B cell (primary cell): Measurements from ENCODE around the gene BOK. TPM values are rescaled to one million over a fixed set of nuclear protein-coding genes. Genes with fewer than 3 reads are reported as not detected.

ENCODE experiments used
- ATAC-seq: fragments of 200-7000 bp; cut with Tn5 transposase; one replicate; pipeline ENCODE4 v1.10.0; 2021; ENCODE audit warnings: low read depth, mild to moderate bottlenecking, moderate number of reproducible peaks, moderate library complexity
- CTCF ChIA-PET: fragments of 350-600 bp; sonication (Branson Sonifier 250); formaldehyde crosslinking; loops from one replicate; lab custom pipeline; 2021; ENCODE audit warnings: antibody characterized with exemption, inconsistent platforms; lab: Charles Lee
- POLR2A ChIA-PET: fragments of 350-600 bp; sonication (Branson Sonifier 250); formaldehyde crosslinking; loops from one replicate; lab custom pipeline; 2021; ENCODE audit warnings: antibody characterized with exemption; lab: Charles Lee
- DNase-seq: peaks from one replicate; pipeline ENCODE4 v3.0.0; 2013
- H2AFZ ChIP-seq: 2 replicates; pipeline ENCODE4 v1.6.1; 2012; ENCODE audit warnings: mild to moderate bottlenecking, low read depth, low read length; ENCODE audit not compliant: insufficient read depth, poor library complexity, severe bottlenecking
- H3K27ac ChIP-seq, 2 donors: 1 replicate in 1 of 2; 2 replicates in 1 of 2; pipeline ENCODE4 v1.5.1; 2012 to 2013; ENCODE audit warnings: low read length in 2 of 2, mild to moderate bottlenecking in 2 of 2, moderate library complexity in 1 of 2
- H3K27me3 ChIP-seq, 4 experiments: fragments of 200-600 bp in 1 of 4; sonication (generic) in 1 of 4; replicated peaks in 1 of 4; 1 replicate in 2 of 4; 2 replicates in 2 of 4; pipeline versions ENCODE4 v1.6.1 to v1.7.0; 2013 to 2016; ENCODE audit warnings: low read length in 3 of 4, mild to moderate bottlenecking in 2 of 4, mixed read lengths in 1 of 4, moderate library complexity in 1 of 4; ENCODE audit not compliant: insufficient read depth in 4 of 4, control insufficient read depth in 3 of 4; ENCODE audit errors: control extremely low read depth in 1 of 4
- H3K36me3 ChIP-seq, 2 experiments: replicated peaks in 1 of 2; 1 replicate in 1 of 2; 2 replicates in 1 of 2; pipeline versions ENCODE4 v1.6.1 to v1.7.1; 2013; ENCODE audit warnings: low read length in 1 of 2; ENCODE audit not compliant: insufficient read depth in 2 of 2, control insufficient read depth in 1 of 2; ENCODE audit errors: control extremely low read depth in 1 of 2, extremely low read depth in 1 of 2
- H3K4me1 ChIP-seq, 2 donors: fragments of 200-600 bp in 1 of 2; sonication (generic) in 1 of 2; 1 replicate in 1 of 2; 2 replicates in 1 of 2; pipeline versions ENCODE4 v1.5.1 to v1.6.1; 2013 to 2017; ENCODE audit warnings: low read length in 2 of 2; ENCODE audit not compliant: control insufficient read depth in 2 of 2, insufficient read depth in 2 of 2
- H3K4me2 ChIP-seq: replicated peaks from 2 replicates; pipeline ENCODE3; 2012; ENCODE audit warnings: mild to moderate bottlenecking, low read depth, low read length; ENCODE audit not compliant: poor library complexity, severe bottlenecking
- H3K4me3 ChIP-seq, 5 experiments: fragments of 200-600 bp in 1 of 5; sonication (generic) in 1 of 5; 1 replicate in 3 of 5; 2 replicates in 2 of 5; pipeline versions ENCODE4 v1.5.1 to v1.7.0; 2011 to 2016; ENCODE audit warnings: low read length in 4 of 5, mild to moderate bottlenecking in 4 of 5, low read depth in 2 of 5, control low read depth in 1 of 5, moderate library complexity in 1 of 5; ENCODE audit not compliant: insufficient read depth in 1 of 5; ENCODE audit errors: control extremely low read depth in 1 of 5, extremely low read depth in 1 of 5
- H3K79me2 ChIP-seq: fragments of 200-600 bp; sonication (generic); one replicate; pipeline ENCODE4 v1.6.0; 2016; ENCODE audit warnings: low read length; ENCODE audit not compliant: control insufficient read depth, insufficient read depth
- H3K9ac ChIP-seq: fragments of 200-600 bp; sonication (generic); 2 replicates; pipeline ENCODE4 v1.6.1; 2017; ENCODE audit warnings: mild to moderate bottlenecking, low read length, moderate library complexity
- H3K9me3 ChIP-seq, 3 donors: one replicate each; pipeline versions ENCODE4 v1.6.1 to v1.7.1; 2013; ENCODE audit warnings: low read length in 2 of 3; ENCODE audit not compliant: control insufficient read depth in 2 of 3, insufficient read depth in 1 of 3; ENCODE audit errors: control extremely low read depth in 1 of 3
- H4K20me1 ChIP-seq: 2 replicates; pipeline ENCODE4 v1.6.0; 2012; ENCODE audit warnings: mild to moderate bottlenecking, low read length; ENCODE audit not compliant: insufficient read depth, control insufficient read depth, poor library complexity, severe bottlenecking
- H3K27ac Mint-ChIP-seq: one replicate; pipeline ENCODE4 v1.8.0; 2021; ENCODE audit warnings: mixed read lengths
- H3K27me3 Mint-ChIP-seq: one replicate; pipeline ENCODE4 v1.8.0; 2021; ENCODE audit warnings: mixed read lengths
- H3K4me1 Mint-ChIP-seq: one replicate; pipeline ENCODE4 v1.8.0; 2021; ENCODE audit warnings: mixed read lengths
- H3K4me3 Mint-ChIP-seq: one replicate; pipeline ENCODE4 v1.8.0; 2021; ENCODE audit warnings: mixed read lengths
- H3K9me3 Mint-ChIP-seq: one replicate; pipeline ENCODE4 v1.8.0; 2022; ENCODE audit warnings: mixed read lengths; ENCODE audit not compliant: insufficient read depth
- EZH2 ChIP-seq: IDR thresholded peaks from 2 replicates; pipeline ENCODE4 v1.6.1; 2012; ENCODE audit warnings: borderline replicate concordance, low read depth, mild to moderate bottlenecking, moderate library complexity, low read length; ENCODE audit not compliant: insufficient read depth, poor library complexity, severe bottlenecking
- WGBS: methylation state at CpG from one replicate; pipeline ENCODE4 v1.1.5; 2013; ENCODE audit warnings: missing lambda C conversion rate; ENCODE audit not compliant: insufficient coverage; 5-methylcytosine and 5-hydroxymethylcytosine counted together
- intact Hi-C: fragments of 100-400 bp; cut with micrococcal nuclease; formaldehyde crosslinking; loops from one replicate; pipeline ENCODE4 v1.10.0; 2022
- polyA plus RNA-seq: library from polyadenylated mRNA; depleted of rRNA; stranded (reverse); fragments of >200 nt; gene quantifications from 2 replicates; pipeline ENCODE4 v1.2.3, GENCODE V29; 2012
- total RNA-seq, 2 donors: library from RNA; stranded (reverse); fragments of 120-200 nt in 1 of 2; gene quantifications; 1 replicate in 1 of 2; 2 replicates in 1 of 2; pipeline versions ENCODE4 v1.2.3 to v1.2.4, GENCODE V29; 2013 to 2022
- TF ChIP-seq, protein P1 (sequence below): fragments of 200-600 bp; IDR thresholded peaks from one replicate; pipeline ENCODE4 v1.8.0; 2022; ENCODE audit warnings: antibody characterized with exemption, mild to moderate bottlenecking

The BOK gene
- total and polyA plus RNA-seq, 2 donors (not counting 1 experiment from before 2014, with no cell fraction given) = 0.10 to 0.22 TPM

DNA sequence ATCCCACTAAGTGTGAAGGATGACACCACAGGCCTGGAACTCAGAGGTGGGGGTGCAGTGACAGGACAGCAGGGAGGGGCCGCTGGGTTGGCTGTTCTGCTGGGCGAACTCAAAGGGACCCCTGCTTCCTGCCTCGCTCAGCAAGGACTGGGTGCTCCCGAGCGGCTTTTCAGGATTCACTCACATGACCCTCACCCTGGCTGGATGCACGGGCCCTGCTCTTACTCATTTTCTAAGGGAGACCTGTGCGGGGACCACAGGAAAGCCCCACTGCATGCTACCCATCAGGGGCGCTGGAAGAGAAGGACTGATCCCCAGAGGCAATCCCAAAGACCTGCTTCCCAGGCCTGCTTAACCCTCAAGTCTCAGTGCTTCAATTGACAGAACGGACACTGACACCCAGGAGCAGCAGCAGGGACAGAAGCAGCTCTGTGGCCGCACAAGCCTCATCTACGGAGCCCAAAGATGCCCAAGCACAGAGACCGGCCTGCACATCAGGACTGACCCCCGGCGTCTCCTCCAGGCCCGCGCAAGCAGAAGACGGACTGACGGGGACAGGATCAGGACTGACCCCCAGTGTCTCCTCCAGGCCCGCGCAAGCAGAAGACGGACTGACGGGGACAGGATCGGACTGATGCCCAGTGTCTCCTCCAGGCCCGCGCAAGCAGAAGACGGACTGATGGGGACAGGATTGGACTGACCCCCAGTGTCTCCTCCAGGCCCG, 48.8 kb downstream of the BOK start:
- H2AFZ ChIP-seq = no peak overlapping the region
- H3K79me2 ChIP-seq = peaks cover 27% of the 10 kb centered on the region
- H3K4me3 Mint-ChIP-seq = no peak overlapping the region
- ChIA-PET CTCF (no interaction called here), POLR2A (no interaction called here)
- ATAC-seq (no peak), DNase-seq (no peak)
- intact Hi-C loops = no loop called here
- H3K27ac ChIP-seq = no peak overlapping the region
- TF ChIP-seq EZH2 = no peak
- TF ChIP-seq, protein P1, sequence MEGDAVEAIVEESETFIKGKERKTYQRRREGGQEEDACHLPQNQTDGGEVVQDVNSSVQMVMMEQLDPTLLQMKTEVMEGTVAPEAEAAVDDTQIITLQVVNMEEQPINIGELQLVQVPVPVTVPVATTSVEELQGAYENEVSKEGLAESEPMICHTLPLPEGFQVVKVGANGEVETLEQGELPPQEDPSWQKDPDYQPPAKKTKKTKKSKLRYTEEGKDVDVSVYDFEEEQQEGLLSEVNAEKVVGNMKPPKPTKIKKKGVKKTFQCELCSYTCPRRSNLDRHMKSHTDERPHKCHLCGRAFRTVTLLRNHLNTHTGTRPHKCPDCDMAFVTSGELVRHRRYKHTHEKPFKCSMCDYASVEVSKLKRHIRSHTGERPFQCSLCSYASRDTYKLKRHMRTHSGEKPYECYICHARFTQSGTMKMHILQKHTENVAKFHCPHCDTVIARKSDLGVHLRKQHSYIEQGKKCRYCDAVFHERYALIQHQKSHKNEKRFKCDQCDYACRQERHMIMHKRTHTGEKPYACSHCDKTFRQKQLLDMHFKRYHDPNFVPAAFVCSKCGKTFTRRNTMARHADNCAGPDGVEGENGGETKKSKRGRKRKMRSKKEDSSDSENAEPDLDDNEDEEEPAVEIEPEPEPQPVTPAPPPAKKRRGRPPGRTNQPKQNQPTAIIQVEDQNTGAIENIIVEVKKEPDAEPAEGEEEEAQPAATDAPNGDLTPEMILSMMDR = no peak
- H3K9me3 Mint-ChIP-seq = no peaks in the 10 kb centered on the region
- peaks cover 18% of the 10 kb centered on the region for H3K4me1 Mint-ChIP-seq
- no peak overlapping the region for H3K4me2 ChIP-seq
- peaks cover 8 to 16% of the 10 kb centered on the region in 2 donors for H3K4me1 ChIP-seq
- H4K20me1 ChIP-seq = peaks cover 21% of the 10 kb centered on the region
- H3K27me3 Mint-ChIP-seq = no peaks in the 10 kb centered on the region
- peaks cover 0 to 17% of the 10 kb centered on the region in 2 experiments for H3K36me3 ChIP-seq
- H3K27ac Mint-ChIP-seq = no peak overlapping the region
- WGBS = 98% methylated on average over 27 of the region's 27 CpGs
- H3K4me3 ChIP-seq = no peak overlapping the region
- H3K9ac ChIP-seq = no peak overlapping the region
- no peaks in the 10 kb centered on the region for H3K27me3 ChIP-seq
- H3K9me3 ChIP-seq = no peaks in the 10 kb centered on the region

DNA sequence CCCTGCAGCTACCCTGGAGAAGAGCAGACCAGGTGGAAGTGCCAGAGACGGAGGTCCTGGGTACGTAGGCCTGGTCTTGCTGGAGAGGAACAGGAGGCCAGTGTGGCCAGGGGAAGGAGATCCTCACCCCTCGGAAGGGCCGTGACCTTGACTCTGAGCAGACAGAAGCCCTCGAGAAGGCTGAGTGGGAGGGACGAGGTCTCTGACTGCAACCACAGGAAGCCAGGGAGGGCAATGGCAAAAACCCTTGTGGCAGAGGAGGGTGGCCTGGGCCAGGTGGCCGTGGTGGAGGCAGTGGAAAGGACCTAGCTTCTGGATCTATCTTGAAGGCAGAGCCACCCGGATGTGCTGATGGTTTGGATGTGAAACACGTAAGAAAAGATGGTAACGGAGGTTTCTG, 50.3 kb downstream of the BOK start:
- CTCF ChIA-PET = no interaction called here
- ATAC-seq (no peak), DNase-seq (no peak)
- POLR2A ChIA-PET = no interaction called here
- Mint-ChIP-seq H3K9me3 (no peaks in the 10 kb centered on the region), H3K4me3 (peak overlapping the region; percentile 56), H3K27ac (peak overlapping the region; percentile 61), H3K27me3 (no peaks in the 10 kb centered on the region), H3K4me1 (peaks cover 18% of the 10 kb centered on the region)
- Histone ChIP-seq H3K9me3 (no peaks in the 10 kb centered on the region), H3K36me3 (peaks cover 0 to 12% of the 10 kb centered on the region in 2 experiments), H3K27me3 (no peaks in the 10 kb centered on the region), H3K4me1 (peaks cover 8 to 16% of the 10 kb centered on the region in 2 donors), H3K4me3 (no peak overlapping the region), H3K9ac (no peak overlapping the region), H3K4me2 (no peak overlapping the region), H3K27ac (no peak overlapping the region), H4K20me1 (peaks cover 21% of the 10 kb centered on the region), H3K79me2 (peaks cover 30% of the 10 kb centered on the region), H2AFZ (no peak overlapping the region)
- 61% methylated on average over 8 of the region's 10 CpGs for WGBS
- TF ChIP-seq, protein P1 = no peak
- TF ChIP-seq EZH2 = no peak
- intact Hi-C loops = no loop called here
